NB4 (cell line): ENCODE measurements around the gene MAD1L1.

Experiments used
- MAX ChIP-seq: IDR thresholded peaks from 2 replicates; pipeline ENCODE4 v1.6.1; 2011; ENCODE audit warnings: low read depth, low read length
- MYC ChIP-seq: IDR thresholded peaks from 2 replicates; pipeline ENCODE4 v1.6.1; 2011; ENCODE audit warnings: low read depth, low read length
- POLR2A ChIP-seq: IDR thresholded peaks from 2 replicates; pipeline ENCODE4 v1.6.1; 2011; ENCODE audit warnings: mild to moderate bottlenecking; ENCODE audit not compliant: insufficient read length; ENCODE audit errors: extremely low read depth
- TF ChIP-seq, protein P1 (sequence below): IDR thresholded peaks from one replicate; pipeline ENCODE4 v1.5.1; 2012; ENCODE audit warnings: low read depth, low read length

GRCh38 chr7:1894313-1894900 lies 338.3 kb downstream of the MAD1L1 start:
- TF ChIP-seq, protein P1, sequence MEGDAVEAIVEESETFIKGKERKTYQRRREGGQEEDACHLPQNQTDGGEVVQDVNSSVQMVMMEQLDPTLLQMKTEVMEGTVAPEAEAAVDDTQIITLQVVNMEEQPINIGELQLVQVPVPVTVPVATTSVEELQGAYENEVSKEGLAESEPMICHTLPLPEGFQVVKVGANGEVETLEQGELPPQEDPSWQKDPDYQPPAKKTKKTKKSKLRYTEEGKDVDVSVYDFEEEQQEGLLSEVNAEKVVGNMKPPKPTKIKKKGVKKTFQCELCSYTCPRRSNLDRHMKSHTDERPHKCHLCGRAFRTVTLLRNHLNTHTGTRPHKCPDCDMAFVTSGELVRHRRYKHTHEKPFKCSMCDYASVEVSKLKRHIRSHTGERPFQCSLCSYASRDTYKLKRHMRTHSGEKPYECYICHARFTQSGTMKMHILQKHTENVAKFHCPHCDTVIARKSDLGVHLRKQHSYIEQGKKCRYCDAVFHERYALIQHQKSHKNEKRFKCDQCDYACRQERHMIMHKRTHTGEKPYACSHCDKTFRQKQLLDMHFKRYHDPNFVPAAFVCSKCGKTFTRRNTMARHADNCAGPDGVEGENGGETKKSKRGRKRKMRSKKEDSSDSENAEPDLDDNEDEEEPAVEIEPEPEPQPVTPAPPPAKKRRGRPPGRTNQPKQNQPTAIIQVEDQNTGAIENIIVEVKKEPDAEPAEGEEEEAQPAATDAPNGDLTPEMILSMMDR, result no peak
- no peak for TF ChIP-seq POLR2A
- no peak for TF ChIP-seq MAX
- no peak for TF ChIP-seq MYC
